ENCODE data around the gene FGF21.

Gene FGF21

DNA sequence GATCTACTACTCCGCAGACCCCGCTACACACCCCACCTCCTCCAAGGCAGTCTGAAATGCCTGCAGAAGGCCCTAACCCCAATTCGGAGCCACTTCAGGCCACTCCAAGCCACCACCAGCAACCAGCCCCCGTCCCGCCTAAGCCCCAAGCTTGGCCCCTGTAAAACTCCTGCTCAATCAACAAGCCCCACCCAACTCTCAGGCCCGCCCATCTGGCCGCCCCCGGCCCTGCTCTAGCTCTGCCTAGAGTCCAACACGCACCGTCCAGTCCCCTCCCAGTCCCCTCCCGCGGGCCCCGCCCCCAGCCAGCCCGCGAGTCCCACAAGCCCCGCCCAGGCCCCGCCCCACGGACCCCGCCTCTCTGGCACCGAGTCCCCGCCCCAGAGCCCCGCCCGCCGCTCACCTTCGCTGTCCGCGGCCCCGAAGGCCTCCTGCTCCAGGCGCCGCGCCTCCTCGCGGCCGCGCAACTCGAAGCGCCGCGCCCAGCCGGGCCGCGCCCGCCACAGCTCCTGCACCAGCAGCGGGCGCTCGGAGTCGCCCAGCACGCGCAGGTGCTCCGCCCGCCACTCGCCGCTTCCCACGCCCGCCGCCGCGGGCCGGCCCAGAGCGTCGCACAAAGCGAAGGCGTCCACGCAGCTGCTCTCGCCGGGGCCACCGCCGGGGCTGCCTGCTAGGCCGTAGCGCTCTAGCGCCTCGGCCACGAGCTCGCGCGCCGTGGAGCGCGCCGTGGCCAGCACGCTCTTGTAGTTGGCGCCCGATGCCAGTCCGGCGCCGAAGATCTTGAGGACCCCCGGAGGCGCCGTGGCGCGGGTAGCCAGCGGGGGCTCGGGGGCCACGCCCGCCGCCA lies 16.5 kb upstream of the FGF21 start:
- Histone ChIP-seq H2AFZ (peak overlapping the region; percentile 92), H3K4me2 (ENCODE audit: low read length) (peak overlapping the region; percentile 65), H3K9ac (peak overlapping the region; percentile 17), H3K27ac (peak overlapping the region; percentile 50), H3K27me3 (ENCODE audit: control insufficient read depth, insufficient read depth, low read length) (no peaks in the 10 kb centered on the region), H3K36me3 (ENCODE audit: control insufficient read depth, insufficient read depth, low read length) (no peaks in the 10 kb centered on the region), H3K4me1 (no peaks in the 10 kb centered on the region), H3K4me3 (ENCODE audit: low read depth, low read length) (peak overlapping the region; percentile 41), H3K79me2 (no peaks in the 10 kb centered on the region), H3K9me3 (ENCODE audit: control insufficient read depth, low read length) (no peaks in the 10 kb centered on the region)
- TF ChIP-seq, protein P1, sequence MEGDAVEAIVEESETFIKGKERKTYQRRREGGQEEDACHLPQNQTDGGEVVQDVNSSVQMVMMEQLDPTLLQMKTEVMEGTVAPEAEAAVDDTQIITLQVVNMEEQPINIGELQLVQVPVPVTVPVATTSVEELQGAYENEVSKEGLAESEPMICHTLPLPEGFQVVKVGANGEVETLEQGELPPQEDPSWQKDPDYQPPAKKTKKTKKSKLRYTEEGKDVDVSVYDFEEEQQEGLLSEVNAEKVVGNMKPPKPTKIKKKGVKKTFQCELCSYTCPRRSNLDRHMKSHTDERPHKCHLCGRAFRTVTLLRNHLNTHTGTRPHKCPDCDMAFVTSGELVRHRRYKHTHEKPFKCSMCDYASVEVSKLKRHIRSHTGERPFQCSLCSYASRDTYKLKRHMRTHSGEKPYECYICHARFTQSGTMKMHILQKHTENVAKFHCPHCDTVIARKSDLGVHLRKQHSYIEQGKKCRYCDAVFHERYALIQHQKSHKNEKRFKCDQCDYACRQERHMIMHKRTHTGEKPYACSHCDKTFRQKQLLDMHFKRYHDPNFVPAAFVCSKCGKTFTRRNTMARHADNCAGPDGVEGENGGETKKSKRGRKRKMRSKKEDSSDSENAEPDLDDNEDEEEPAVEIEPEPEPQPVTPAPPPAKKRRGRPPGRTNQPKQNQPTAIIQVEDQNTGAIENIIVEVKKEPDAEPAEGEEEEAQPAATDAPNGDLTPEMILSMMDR (IDR thresholded peaks at IDR 0.05), result peak; percentile 25

DNA sequence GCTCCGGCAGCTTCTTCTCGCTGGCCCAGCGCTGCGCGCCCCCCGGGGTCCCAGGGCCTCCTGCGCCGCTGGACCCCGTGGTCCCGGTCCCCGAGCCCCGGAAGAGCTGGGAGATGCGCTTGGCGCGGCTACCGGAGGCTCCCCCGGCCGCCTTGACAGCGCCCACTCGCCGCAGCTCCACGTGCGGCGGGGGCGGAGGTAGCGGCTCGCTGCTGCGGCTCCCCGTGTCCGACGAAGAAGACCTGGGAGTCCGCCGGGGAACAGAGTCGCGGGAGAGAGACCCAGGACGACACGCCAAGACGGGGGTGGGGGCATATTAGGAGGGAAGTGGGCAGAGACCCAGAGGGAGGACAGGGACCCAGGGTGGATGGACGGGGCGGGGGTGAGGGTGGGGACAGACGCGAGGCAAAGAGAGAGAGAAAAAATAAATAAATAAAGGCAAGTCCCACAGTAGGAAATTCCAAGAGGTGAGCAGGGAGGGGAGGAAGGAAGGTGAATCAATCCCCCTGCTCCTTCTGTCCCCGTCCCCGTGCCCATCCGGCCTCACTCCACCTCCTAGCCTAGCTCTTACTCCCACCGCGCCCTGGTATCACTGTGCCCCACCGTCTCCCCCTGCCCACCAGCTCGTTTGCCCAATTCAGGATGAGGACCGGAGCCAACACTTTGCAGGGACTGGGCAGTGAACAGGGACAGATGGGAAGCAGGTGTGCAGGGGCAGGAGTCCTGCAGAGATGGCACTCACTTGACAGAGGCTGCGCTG lies 15.7 kb upstream of the FGF21 start:
- no peaks in the 10 kb centered on the region for H3K36me3 ChIP-seq (ENCODE audit: control insufficient read depth, insufficient read depth, low read length)
- H3K9ac ChIP-seq, result peak overlapping the region; percentile 17
- H3K4me3 ChIP-seq (ENCODE audit: low read depth, low read length), result peak overlapping the region; percentile 41
- H3K27me3 ChIP-seq (ENCODE audit: control insufficient read depth, insufficient read depth, low read length), result no peaks in the 10 kb centered on the region
- H2AFZ ChIP-seq, result peak overlapping the region; percentile 92
- no peaks in the 10 kb centered on the region for H3K79me2 ChIP-seq
- no peaks in the 10 kb centered on the region for H3K9me3 ChIP-seq (ENCODE audit: control insufficient read depth, low read length)
- peak overlapping the region; percentile 54 for H3K4me2 ChIP-seq (ENCODE audit: low read length)
- TF ChIP-seq, protein P1 (IDR thresholded peaks at IDR 0.05), result no peak
- peak overlapping the region; percentile 58 for H3K27ac ChIP-seq
- H3K4me1 ChIP-seq, result no peaks in the 10 kb centered on the region

DNA sequence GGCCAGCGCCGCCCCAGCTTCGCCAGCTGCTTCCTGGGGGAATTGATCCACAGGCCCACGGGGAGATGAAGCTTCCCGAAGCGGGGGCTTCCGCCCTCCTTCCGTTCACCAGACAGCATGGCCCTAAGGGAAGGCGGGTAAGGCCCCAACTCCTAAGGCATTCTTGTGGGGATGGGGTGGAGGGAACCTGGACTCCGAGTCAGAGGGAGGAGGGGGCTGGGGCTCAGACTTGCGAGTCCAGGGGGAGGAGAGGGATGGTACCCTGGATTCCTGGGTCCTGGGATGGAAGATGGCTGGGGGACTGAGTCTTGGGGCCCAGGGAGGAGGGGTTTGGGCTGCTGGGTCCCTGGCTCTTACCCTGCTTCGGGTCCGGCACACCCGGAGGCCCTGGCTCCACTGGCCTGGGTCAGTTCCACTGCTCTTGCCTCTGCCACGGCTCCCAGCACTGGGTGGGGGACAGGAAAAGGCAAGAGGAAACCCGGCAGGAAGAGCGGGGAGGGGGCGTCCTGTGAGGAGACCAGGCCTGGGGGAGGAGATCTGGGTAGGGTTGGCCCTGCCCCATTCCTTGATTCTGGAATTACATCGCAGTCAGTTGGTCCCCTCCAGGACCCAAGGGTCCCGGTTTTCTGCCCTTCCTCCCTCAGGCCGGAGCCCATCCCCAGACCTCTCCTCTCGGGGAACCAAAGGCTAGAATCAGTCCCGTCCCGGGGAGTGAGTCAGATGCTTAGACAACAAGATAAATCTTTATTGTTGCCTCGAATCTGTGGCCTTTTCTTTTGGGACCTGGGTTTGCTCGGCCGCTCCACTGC lies 15.0 kb upstream of the FGF21 start, which contains the start of gene RASIP1:
RASIP1 (minus strand) TSS at position 447 of the 809 bp plus-strand sequence; CDS start at position 119, 328 bp downstream.
- no peaks in the 10 kb centered on the region for H3K36me3 ChIP-seq (ENCODE audit: control insufficient read depth, insufficient read depth, low read length)
- H3K79me2 ChIP-seq, result no peaks in the 10 kb centered on the region
- TF ChIP-seq, protein P1 (IDR thresholded peaks at IDR 0.05), result no peak
- peak within 1 kb of the TSS; percentile 92 for H2AFZ ChIP-seq
- H3K27ac ChIP-seq, result peak within 1 kb of the TSS; percentile 58
- H3K4me2 ChIP-seq (ENCODE audit: low read length), result peak within 1 kb of the TSS; percentile 54
- H3K27me3 ChIP-seq (ENCODE audit: control insufficient read depth, insufficient read depth, low read length), result no peaks in the 10 kb centered on the region
- H3K4me1 ChIP-seq, result no peaks in the 10 kb centered on the region
- peak within 1 kb of the TSS; percentile 41 for H3K4me3 ChIP-seq (ENCODE audit: low read depth, low read length)
- H3K9ac ChIP-seq, result peak within 1 kb of the TSS; percentile 17
- H3K9me3 ChIP-seq (ENCODE audit: control insufficient read depth, low read length), result no peaks in the 10 kb centered on the region

DNA sequence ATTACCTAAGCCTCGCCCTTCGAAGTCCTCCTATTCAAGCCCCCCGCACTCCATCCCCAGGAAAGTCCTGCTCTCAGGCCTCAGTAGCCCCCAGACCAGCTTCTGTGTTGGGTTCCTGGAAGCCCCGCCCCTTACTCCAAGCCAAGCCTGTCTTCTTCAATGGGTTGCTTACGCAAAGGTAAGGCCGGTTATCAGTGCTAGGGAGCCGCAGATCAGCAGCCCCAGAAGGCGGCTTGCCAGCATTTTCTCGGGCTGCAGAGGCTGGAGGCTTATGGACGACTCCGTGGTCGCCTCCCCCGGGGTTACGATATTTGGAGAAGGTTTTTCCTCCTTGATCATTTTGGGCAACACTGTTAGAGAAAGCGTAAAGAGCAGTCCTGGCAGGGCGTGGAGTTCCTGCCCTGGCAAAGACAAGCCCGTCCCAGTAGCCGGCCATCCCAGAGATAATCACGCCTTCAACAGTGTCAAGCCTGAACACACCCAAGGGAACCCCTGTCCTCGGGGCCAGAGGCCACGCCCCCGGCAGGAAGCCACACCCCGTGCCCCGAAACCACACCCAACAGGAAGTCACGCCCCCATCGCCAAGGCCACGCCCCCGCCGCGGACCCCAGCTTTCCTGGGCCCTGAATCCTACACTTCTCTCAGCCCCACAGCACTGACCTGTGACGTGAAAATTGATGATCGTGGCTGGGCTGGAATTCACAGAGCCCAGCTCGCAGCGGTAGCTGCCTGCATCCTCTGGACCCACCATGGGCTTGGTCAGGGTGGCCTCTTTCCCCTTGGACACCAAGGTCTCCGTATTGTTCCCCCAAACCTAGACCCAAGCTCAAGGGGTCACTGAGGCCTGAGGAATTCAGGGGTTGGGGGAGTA lies 14.0 kb upstream of the FGF21 start:
- no peak overlapping the region for H2AFZ ChIP-seq
- H3K27ac ChIP-seq, result peak overlapping the region; percentile 19
- no peaks in the 10 kb centered on the region for H3K36me3 ChIP-seq (ENCODE audit: control insufficient read depth, insufficient read depth, low read length)
- TF ChIP-seq, protein P1 (IDR thresholded peaks at IDR 0.05), result no peak
- H3K4me2 ChIP-seq (ENCODE audit: low read length), result peak overlapping the region; percentile 22
- peak overlapping the region; percentile 39 for H3K4me3 ChIP-seq (ENCODE audit: low read depth, low read length)
- H3K27me3 ChIP-seq (ENCODE audit: control insufficient read depth, insufficient read depth, low read length), result no peaks in the 10 kb centered on the region
- no peaks in the 10 kb centered on the region for H3K9me3 ChIP-seq (ENCODE audit: control insufficient read depth, low read length)
- no peak overlapping the region for H3K9ac ChIP-seq
- H3K4me1 ChIP-seq, result no peaks in the 10 kb centered on the region
- no peaks in the 10 kb centered on the region for H3K79me2 ChIP-seq
